LoVo (cell line): ENCODE data around the gene DLGAP3.
A peak's percentile ranks its signal among the peaks of the same experiment; 100 is the strongest.

Experiments
- DNase-seq: peaks from one replicate; pipeline ENCODE4 v3.0.0-alpha.2; 2016; ENCODE audit warnings: low spot score

The DLGAP3 gene

DNA sequence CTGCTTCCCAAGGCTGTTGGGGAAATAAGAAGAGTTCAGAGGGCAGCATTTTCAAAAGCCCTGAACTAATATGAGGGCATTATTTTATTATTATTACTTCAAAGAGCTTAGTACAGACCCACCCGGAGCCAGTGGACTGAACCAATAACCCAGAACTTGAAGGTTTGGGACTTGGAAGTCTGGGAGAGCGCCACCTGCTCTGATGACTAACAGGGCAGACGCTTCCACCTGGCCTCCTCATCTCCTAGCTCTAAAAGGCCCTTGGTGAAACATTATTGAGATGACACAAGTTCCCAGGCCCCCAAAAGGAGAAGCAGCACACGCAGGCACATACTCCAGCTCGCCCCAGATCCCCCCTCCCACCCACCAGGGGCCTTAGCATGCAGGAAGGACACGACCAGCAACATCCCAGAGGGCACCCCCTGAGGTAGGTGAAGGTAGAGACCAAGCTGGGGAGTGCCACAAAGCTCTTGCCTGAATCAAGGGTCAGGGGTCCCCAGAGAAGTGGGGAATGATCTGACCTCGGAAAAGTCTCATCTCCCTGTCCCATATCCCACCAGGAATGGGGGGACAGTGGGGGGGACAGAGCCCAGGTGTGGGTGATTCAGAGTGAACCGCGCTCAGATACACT lies 1.3 kb downstream of the DLGAP3 start:
- no peak for DNase-seq

GRCh38 chr1:34927316-34927715 lies 2.1 kb downstream of the DLGAP3 start:
- DNase-seq, result no peak

GRCh38 chr1:34926894-34927293 lies 2.6 kb downstream of the DLGAP3 start:
- no peak for DNase-seq

DNA sequence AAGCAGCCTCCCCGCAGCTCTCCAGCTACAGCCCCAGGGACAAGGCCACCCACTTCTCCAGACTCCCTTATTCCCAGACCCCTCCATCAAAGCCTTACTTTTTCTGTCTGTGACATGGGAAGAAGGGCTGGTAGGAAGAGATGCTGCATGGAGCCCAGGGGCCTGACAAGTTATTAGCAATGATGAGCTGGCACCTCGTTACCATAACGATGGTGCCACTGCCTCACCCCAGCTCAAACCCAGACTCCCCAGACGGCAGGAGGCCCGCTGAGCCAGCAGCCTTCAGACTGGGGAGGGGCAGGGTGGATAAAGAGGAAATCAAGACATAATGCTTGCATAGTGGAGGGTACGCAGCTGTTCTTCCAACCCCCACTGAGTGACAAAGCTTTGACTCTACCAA lies 3.3 kb downstream of the DLGAP3 start:
- no peak for DNase-seq

GRCh38 chr1:34925730-34926129 lies 3.7 kb downstream of the DLGAP3 start:
- no peak for DNase-seq

DNA sequence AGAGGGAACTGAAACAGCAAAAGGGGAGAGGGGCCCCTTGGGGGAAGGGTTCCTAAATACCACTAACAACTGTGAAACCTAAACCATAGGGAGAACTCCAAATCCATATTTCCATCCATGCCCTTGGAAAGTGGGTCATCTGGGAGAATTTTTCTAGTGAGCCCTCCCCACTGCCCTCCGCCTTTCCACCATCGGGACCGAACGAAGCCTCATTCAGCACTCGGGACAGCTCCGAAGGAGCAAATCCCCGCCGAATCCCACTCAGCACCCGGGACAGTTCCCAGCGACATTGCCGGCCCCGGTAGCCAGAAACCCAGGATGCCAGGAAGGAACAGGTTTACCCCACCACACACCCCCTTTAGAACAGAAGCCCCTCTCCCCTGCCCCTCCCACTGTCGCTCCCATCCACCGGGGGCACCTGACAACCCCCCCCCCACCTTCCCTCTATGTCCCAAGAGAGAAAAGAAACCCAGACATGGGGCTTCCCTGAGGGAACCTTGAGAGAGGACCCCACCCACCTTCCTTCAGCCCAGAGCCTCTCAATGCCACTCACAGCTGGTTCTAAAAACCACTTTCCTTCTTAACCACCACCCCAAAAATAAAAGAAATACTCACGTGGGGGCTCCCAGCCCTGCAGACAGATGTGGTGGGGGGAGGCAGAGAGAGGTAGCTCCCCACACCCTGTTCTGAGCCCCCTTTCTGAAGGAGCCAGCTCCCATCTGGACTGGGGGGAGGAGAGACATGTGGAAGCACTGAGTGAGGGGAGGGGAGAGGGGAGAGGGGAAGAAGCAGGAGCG lies 4.5 kb downstream of the DLGAP3 start:
- DNase-seq, result peak; percentile 72

- DNase-seq, result no peak
These were observed 6.0 kb downstream of the DLGAP3 start for GRCh38 chr1:34923490-34923889.

- no peak for DNase-seq
These were observed 10.4 kb downstream of the DLGAP3 start for GRCh38 chr1:34918977-34919561.

DNA sequence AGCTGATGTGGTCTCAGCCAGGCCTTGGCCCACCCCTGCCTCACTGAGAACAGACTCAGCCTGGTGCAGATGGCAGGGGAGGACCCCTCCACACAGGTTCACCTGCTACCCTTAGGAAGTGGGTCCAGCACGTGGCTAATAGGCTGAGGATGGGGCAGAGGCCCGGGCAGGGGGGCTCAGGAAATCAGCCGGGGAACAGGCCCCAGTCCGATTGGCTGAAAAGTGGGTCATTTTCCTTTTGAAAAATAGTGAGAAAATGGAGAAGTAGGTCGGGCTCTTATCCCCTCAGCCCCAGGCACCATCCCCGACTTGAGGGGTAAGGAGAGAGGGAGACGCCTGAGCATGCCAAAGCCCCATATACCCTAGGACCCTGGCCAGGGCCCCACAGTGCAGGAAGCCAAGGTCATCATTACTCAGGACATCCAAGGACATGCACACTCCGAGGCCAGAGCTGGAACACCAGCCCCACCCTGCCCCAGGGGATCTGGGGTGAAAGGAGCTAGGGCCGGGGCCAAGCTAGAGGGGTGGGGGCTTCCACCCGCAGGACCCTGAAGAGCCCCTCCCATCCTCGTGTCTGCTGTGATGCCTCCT lies 11.0 kb downstream of the DLGAP3 start:
- DNase-seq, result no peak

- no peak for DNase-seq
These were observed 12.4 kb downstream of the DLGAP3 start for GRCh38 chr1:34917017-34917416.

DNA sequence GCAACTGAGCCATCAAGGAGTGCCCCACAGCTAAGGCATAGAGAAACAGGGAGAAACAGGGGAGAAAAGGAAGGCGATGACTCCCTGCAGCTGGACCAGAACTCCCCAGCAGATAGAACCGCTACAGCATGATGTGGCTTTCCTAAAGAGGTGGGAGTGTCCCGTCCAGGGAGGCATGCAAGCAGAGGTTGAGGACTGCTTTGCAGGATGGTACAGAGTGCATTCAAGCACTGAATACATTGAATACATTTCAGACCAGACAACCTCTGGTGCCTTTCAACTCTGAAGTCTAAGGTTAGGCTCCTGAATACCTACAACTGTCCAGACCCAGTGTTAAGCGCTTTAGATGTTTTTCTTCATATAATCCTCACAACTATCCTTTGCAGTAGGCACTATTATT lies 13.3 kb downstream of the DLGAP3 start:
- DNase-seq, result no peak

DNA sequence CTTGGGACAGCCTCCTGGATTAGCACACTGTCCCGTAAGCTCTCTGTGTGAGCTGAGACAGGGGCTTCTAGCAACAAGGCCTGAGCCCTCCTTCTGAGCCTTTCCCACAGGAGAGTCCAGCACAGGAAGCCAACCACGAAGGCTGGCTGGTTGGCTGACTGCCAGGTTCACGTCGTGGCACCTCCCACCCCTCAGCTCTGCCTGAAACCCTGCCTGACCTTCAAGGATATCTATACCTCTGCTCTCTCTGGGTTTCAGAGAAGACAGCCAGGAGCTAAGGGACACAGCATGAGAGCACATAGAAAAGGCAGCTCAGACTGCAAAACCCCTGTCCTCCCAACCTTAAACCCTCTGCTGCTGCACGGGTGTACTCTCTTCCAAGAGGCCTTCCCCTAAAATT lies 13.9 kb downstream of the DLGAP3 start:
- DNase-seq, result no peak

GRCh38 chr1:34914958-34915357 lies 14.5 kb downstream of the DLGAP3 start:
- no peak for DNase-seq

DNA sequence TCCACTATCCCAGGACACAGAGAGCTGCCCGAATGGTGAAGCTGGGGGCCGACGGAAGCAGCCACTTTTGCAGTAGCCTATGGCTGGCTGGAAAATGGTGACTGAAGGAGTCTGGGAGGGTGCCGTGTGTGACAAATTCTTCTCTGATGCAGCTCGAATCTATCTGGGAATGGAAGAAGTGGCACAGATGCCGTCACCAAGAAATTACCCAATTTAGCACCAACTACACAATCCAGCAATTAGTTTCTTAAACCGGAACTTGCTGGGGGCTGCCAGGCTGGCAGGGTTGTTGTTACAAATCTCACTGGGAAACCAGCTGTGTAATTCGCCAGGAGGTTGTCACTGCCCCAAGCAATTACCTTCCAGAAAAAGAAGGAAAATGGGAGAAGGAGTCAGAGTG lies 18.0 kb downstream of the DLGAP3 start:
- no peak for DNase-seq

GRCh38 chr1:34910425-34910824 lies 19.0 kb downstream of the DLGAP3 start:
- DNase-seq, result no peak

- DNase-seq, result no peak
These were observed 21.1 kb downstream of the DLGAP3 start for GRCh38 chr1:34908369-34908768.

GRCh38 chr1:34907487-34908090 lies 21.9 kb downstream of the DLGAP3 start:
- DNase-seq, result peak; percentile 8

DNA sequence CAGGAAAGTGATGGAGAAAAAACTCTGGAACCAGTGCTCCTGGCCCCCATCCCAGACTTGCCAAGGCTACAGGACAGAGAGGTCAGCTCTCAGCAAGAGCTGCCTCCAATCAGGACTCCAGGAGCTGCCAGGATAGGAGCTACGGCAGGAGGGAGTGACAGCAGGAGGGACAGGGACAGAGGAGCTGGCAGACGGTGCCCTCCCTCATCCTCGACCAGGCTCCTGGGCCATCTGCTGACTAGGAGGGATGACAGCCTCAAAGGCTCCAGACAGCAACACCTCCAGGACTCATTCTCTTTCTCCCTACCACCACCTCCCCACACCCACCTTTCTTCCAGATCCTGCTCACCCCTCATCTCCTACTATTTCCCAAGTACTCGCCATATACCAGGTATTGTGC lies 22.7 kb downstream of the DLGAP3 start:
- no peak for DNase-seq

DNA sequence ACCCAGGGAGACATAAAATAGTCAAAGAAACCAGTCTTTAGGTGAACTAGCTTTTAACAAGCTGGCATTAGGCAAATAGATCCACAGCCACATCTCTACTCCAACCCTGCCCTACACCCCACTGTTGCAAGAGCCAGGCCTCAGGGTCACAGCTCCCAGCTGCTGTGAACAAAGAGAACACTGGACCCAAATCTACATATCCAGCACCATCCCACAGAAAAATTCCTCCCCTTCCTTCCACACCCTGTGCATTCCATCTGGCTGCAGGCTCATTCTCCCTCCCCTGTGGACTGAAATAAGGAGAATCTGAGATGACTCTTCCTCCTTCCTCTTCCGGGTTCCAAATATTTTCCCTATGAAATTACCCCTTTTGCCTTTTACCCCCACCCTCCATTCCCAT lies 23.2 kb downstream of the DLGAP3 start:
- no peak for DNase-seq

- DNase-seq, result no peak
These were observed 24.4 kb downstream of the DLGAP3 start for GRCh38 chr1:34905098-34905459.

DNA sequence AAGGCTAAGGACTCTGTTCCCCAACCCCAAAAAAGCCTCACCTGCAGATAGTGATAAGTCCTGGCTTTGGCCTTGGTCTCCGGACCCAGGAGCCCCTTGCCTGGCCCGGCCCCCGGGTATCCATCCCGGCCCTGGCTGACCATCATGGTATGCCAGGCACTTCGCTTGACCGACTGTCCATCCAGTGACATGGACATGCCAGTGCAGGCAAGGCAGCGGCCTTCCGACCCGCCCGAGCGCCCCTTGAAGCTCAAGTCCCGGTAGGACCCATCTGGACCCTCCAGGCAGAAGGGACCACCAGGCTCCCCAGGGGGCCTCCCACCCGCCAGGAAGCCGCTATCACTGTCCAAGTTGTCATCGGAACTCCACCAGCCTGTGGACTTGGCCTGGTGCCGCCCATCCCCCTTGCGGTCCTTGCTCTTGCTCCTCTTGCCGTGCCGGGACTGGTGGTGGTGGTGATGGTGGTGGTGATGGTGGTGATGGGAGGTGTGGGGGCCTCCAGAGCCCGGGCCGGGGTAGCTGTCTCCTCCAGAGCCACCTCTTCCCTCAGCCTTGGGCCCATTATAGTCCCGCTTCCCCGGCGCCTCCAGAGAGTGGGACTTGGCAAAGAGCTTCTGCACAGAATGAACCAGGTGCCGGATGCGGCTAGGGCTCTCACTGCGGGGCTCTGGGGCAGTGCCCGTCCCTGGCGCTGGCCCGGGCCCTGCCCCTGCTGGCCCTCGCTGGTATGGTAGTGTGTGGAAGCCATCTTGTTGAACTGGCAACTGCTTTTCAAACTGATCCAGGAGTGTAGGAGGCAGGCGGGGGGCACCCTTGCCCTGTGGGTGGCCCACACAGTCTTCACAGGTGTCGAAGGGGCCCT lies 25.0 kb downstream of the DLGAP3 start:
- no peak for DNase-seq

DNA sequence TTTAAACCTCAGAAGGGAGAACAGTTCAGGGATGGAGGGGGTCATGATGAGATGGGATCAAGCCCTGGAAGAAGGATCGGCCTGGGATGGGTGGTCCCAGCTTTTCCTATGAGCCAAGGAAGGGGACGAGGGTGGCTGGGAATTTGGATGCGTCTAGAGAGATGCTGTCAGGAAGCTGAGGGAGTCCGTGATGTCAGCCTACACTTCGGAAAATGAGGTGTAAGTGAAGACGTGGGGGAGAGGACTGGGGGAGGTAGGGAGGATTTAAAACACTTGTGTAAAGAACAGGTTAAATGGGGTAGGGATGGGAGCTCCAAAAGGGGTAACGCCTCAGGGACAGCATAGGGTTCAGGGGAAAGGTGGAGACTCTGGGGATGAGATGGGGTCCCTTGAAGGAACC lies 27.5 kb downstream of the DLGAP3 start:
- no peak for DNase-seq
